ENCODE results near the gene NAGK. TPM values are rescaled to one million over a fixed set of nuclear protein-coding genes. Genes with fewer than 3 reads are reported as not detected.
"Not testable (repeated sequence)": the region's sequence is repeated elsewhere in the genome, so short reads cannot be mapped to it uniquely, and the experiment has no call there.

The NAGK gene
- total RNA-seq, 2 donors from 2014 or later: 72.6 to 80.8 TPM

DNA sequence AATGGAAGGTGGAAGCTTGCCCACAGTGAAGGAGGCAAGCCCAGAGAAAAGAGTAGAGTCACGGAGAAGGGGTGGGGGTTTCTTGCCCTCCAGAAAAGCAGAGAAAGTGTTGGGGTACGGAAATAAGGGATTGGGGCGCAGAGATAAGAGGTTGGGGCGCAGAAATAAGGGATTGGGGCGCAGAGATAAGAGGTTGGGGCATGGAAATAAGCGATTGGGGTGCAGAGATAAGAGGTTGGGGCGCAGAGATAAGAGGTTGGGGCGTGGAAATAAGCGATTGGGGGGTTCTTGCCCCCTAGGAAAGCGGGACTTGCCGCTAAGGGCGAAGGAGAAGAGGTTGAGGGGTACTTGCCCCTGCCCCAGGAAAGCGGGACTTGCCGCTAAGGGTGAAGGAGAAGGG lies 21.0 kb downstream of the NAGK start:
- peak overlapping the region; percentile 67 for H3K4me3 Mint-ChIP-seq
- 89% methylated on average over 7 to 14 of the region's 14 CpGs for WGBS, 2 experiments (ENCODE audit: insufficient coverage in 1 of 2, insufficient read length in 1 of 2)
- peaks cover 22% of the 10 kb centered on the region for H3K9me3 Mint-ChIP-seq
- DNase-seq; H3K27me3 ChIP-seq (ENCODE audit: control insufficient read depth, insufficient read depth, low read length, poor library complexity, severe bottlenecking); H3K4me1 ChIP-seq (ENCODE audit: control insufficient read depth, insufficient read depth, low read length); H3K27ac ChIP-seq (ENCODE audit: low read depth, low read length); H3K4me3 ChIP-seq (ENCODE audit: low read length); H3K36me3 ChIP-seq (ENCODE audit: control insufficient read depth, insufficient read depth, low read length); H3K27me3 Mint-ChIP-seq (ENCODE audit: insufficient read depth); H3K9ac ChIP-seq (ENCODE audit: extremely low read depth, low read length, poor library complexity, severe bottlenecking): not testable (repeated sequence)
- H3K4me1 Mint-ChIP-seq: peaks cover 56% of the 10 kb centered on the region
- peaks cover 14% of the 10 kb centered on the region for H3K9me3 ChIP-seq (ENCODE audit: control insufficient read depth, low read length)
- H3K27ac Mint-ChIP-seq: peak overlapping the region; percentile 88
- H3K36me3 Mint-ChIP-seq (ENCODE audit: low read depth): peaks cover 17% of the 10 kb centered on the region

DNA sequence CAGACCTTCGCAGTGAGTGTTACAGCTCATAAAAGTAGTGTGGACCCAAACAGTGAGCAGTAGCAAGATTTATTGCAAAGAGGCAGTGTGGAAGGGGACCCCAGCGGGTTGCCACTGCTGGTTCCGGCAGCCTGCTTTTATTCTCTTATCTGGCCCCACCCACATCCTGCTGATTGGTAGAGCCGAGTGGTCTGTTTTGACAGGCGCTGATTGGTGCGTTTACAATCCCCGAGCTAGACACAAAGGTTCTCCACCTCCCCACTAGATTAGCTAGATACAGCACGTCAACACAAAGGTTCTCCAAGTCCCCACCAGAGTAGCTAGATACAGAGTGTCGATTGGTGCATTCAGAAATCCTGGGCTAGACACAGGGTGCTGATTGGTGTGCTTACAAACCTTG lies 23.4 kb downstream of the NAGK start:
- not testable (repeated sequence) for H3K36me3 ChIP-seq (ENCODE audit: control insufficient read depth, insufficient read depth, low read length); H3K27me3 ChIP-seq (ENCODE audit: control insufficient read depth, insufficient read depth, low read length, poor library complexity, severe bottlenecking); H3K4me3 ChIP-seq (ENCODE audit: low read length); H3K4me1 ChIP-seq (ENCODE audit: control insufficient read depth, insufficient read depth, low read length); H3K27ac ChIP-seq (ENCODE audit: low read depth, low read length); H3K9ac ChIP-seq (ENCODE audit: extremely low read depth, low read length, poor library complexity, severe bottlenecking); H3K4me3 Mint-ChIP-seq; H3K27ac Mint-ChIP-seq; H3K27me3 Mint-ChIP-seq (ENCODE audit: insufficient read depth); DNase-seq
- WGBS, 2 experiments (ENCODE audit: insufficient coverage in 1 of 2, insufficient read length in 1 of 2): 90 to 95% methylated on average over 4 to 9 of the region's 9 CpGs
- peaks cover 14% of the 10 kb centered on the region for H3K9me3 ChIP-seq (ENCODE audit: control insufficient read depth, low read length)
- peaks cover 22% of the 10 kb centered on the region for H3K9me3 Mint-ChIP-seq
- peaks cover 17% of the 10 kb centered on the region for H3K36me3 Mint-ChIP-seq (ENCODE audit: low read depth)
- H3K4me1 Mint-ChIP-seq: peaks cover 37% of the 10 kb centered on the region

DNA sequence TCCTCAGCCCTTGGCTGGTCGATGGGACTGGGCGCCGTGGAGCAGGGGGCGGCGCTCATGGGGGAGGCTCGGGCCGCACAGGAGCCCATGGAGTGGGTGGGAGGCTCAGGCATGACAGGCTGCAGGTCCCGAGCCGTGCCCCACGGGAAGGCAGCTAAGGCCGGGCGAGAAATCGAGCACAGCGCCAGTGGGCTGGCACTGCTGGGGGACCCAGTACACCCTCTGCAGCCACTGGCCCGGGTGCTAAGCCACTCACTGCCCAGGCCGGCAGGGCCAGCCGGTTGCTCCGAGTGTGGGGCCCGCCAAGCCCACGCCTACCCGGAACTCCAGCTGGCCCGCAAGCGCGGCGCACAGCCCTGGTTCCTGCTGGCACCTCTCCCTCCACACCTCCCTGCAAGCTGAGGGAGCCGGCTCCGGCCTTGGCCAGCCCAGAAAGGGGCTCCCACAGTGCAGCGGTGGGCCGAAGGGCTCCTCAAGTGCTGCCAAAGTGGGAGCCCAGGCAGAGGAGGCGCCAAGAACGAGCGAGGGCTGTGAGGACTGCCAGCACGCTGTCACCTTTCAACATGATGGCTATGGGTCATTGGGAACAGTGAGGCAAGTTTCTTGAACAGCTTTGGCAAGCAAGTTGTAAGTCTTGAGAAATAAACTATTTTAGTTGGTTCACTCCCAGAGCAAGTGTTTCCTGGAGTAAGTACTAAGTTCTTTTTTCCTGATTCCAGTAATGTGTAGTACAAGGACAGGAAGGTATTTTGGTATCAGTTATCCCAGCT lies 24.2 kb downstream of the NAGK start:
- Mint-ChIP-seq H3K9me3 (peaks cover 22% of the 10 kb centered on the region), H3K36me3 (ENCODE audit: low read depth) (peaks cover 17% of the 10 kb centered on the region), H3K4me1 (peaks cover 29% of the 10 kb centered on the region)
- not testable (repeated sequence) for H3K27me3 Mint-ChIP-seq (ENCODE audit: insufficient read depth); H3K27ac ChIP-seq (ENCODE audit: low read depth, low read length); H3K4me1 ChIP-seq (ENCODE audit: control insufficient read depth, insufficient read depth, low read length); H3K4me3 ChIP-seq (ENCODE audit: low read length); DNase-seq; H3K4me3 Mint-ChIP-seq; H3K27me3 ChIP-seq (ENCODE audit: control insufficient read depth, insufficient read depth, low read length, poor library complexity, severe bottlenecking); H3K9ac ChIP-seq (ENCODE audit: extremely low read depth, low read length, poor library complexity, severe bottlenecking); H3K27ac Mint-ChIP-seq; H3K36me3 ChIP-seq (ENCODE audit: control insufficient read depth, insufficient read depth, low read length)
- H3K9me3 ChIP-seq (ENCODE audit: control insufficient read depth, low read length): peaks cover 14% of the 10 kb centered on the region
- 97 to 100% methylated on average over 13 to 33 of the region's 33 CpGs for WGBS, 2 experiments (ENCODE audit: insufficient coverage in 1 of 2, insufficient read length in 1 of 2)

DNA sequence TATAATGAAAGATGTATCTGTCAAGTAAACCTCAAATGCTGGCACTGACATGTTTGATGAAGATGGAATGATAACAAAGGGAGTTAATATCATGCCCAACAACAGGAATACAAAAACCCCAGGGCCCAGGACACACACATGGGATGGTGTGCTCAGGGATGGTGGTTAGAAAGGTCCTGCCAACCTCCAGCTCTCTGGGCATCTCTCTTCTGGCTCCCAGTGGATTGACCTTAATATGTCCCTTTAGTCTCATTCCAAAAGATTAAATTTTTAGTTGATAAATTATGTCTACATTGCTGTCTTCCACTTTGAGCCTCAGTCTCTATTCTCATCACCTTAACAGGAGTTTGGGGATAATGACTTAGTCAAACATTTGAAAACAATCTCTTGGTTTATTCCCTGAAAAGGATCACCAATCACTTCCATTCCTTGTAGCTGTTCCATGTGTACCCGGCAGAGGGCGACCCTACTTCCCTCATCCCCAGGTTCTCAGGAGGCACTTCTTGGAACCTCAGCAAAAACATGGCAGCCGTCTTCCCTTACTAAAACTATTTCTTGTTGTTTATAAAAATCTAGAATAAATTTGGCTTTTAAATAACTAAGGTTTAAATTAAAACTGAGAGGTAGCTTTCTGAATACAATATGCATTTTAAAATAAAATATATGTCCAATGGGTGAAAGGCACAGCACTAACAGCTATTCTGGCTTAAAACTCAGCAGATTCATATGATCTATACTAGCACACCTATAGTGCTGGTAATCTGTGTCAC lies 31.9 kb downstream of the NAGK start:
- 27% methylated on average over 3 of the region's 3 CpGs; no CpG with 5 or more reads in 1 of the 2 experiments for WGBS, 2 experiments (ENCODE audit: insufficient coverage in 1 of 2, insufficient read length in 1 of 2)
- H3K4me3 Mint-ChIP-seq: no peak overlapping the region

More for the DNA sequence above, 31.9 kb downstream of the NAGK start:
- H3K36me3 Mint-ChIP-seq (ENCODE audit: low read depth): peaks cover 1% of the 10 kb centered on the region
- H3K4me1 Mint-ChIP-seq: peaks cover 20% of the 10 kb centered on the region
- H3K9me3 Mint-ChIP-seq: peaks cover 7% of the 10 kb centered on the region
- H3K4me1 ChIP-seq (ENCODE audit: control insufficient read depth, insufficient read depth, low read length): no peaks in the 10 kb centered on the region
- no peaks in the 10 kb centered on the region for H3K27me3 Mint-ChIP-seq (ENCODE audit: insufficient read depth)
- no peak overlapping the region for H3K9ac ChIP-seq (ENCODE audit: extremely low read depth, low read length, poor library complexity, severe bottlenecking)
- no peak overlapping the region for H3K4me3 ChIP-seq (ENCODE audit: low read length)
- H3K9me3 ChIP-seq (ENCODE audit: control insufficient read depth, low read length): peaks cover 38% of the 10 kb centered on the region
- peak; percentile 89 for DNase-seq
- H3K36me3 ChIP-seq (ENCODE audit: control insufficient read depth, insufficient read depth, low read length): no peaks in the 10 kb centered on the region
- H3K27ac Mint-ChIP-seq: no peak overlapping the region
- TF ChIP-seq, protein P1, sequence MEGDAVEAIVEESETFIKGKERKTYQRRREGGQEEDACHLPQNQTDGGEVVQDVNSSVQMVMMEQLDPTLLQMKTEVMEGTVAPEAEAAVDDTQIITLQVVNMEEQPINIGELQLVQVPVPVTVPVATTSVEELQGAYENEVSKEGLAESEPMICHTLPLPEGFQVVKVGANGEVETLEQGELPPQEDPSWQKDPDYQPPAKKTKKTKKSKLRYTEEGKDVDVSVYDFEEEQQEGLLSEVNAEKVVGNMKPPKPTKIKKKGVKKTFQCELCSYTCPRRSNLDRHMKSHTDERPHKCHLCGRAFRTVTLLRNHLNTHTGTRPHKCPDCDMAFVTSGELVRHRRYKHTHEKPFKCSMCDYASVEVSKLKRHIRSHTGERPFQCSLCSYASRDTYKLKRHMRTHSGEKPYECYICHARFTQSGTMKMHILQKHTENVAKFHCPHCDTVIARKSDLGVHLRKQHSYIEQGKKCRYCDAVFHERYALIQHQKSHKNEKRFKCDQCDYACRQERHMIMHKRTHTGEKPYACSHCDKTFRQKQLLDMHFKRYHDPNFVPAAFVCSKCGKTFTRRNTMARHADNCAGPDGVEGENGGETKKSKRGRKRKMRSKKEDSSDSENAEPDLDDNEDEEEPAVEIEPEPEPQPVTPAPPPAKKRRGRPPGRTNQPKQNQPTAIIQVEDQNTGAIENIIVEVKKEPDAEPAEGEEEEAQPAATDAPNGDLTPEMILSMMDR (conservative IDR thresholded peaks at IDR 0.05): peak; percentile 87
- H3K27ac ChIP-seq (ENCODE audit: low read depth, low read length): no peak overlapping the region
- H3K27me3 ChIP-seq (ENCODE audit: control insufficient read depth, insufficient read depth, low read length, poor library complexity, severe bottlenecking): no peaks in the 10 kb centered on the region
